Pancreas (tissue), 10 donors: Measurements from ENCODE around the gene MCEMP1. TPM values are rescaled to one million over a fixed set of nuclear protein-coding genes. Genes with fewer than 3 reads are reported as not detected.

Experiments used
- ATAC-seq, 4 donors: fragments of 200-7000 bp; cut with Tn5 transposase; one replicate each; pipeline versions ENCODE4 v1.8.0 to v1.9.1; 2020; ENCODE audit warnings: mild to moderate bottlenecking in 4 of 4, moderate library complexity in 4 of 4
- DNase-seq, 6 donors: peaks; one replicate each; pipeline ENCODE4 v3.0.0-alpha.2; 2020
- FAIRE-seq: peaks from 2 replicates; lab custom pipeline; 2012; peaks lifted over from hg19 to GRCh38; lab: Jason Lieb, UNC
- H3K27ac ChIP-seq, 4 donors: fragments of 200-600 bp; sonication (generic); 1 replicate in 3 of 4; 2 replicates in 1 of 4; pipeline versions ENCODE4 v1.5.0 to v1.8.0; 2020
- H3K27me3 ChIP-seq, 4 donors: fragments of 200-600 bp; one replicate each; pipeline ENCODE4 v1.8.0; 2021
- H3K36me3 ChIP-seq, 3 donors: fragments of 200-600 bp; sonication (generic) in 1 of 3; one replicate each; pipeline versions ENCODE4 v1.5.0 to v1.8.0; 2020 to 2021
- H3K4me1 ChIP-seq, 3 donors: fragments of 200-600 bp; one replicate each; pipeline ENCODE4 v1.8.0; 2021
- H3K4me3 ChIP-seq, 4 donors: fragments of 200-600 bp; sonication (generic) in 2 of 4; one replicate each; pipeline versions ENCODE4 v1.5.0 to v1.8.0; 2020 to 2021
- H3K9me3 ChIP-seq, 4 donors: fragments of 200-600 bp; one replicate each; pipeline ENCODE4 v1.8.0; 2021
- WGBS, 2 donors: extraction: QIAGEN DNeasy Blood & Tissue Kit; methylation state at CpG; one replicate each; pipeline ENCODE4 v1.1.7; 2013; 5-methylcytosine and 5-hydroxymethylcytosine counted together
- intact Hi-C, 3 donors: fragments of 100-400 bp; cut with DNase I; formaldehyde crosslinking; loops; one replicate each; pipeline versions ENCODE4 v1.11.1 to v1.14.2; 2022
- polyA plus RNA-seq, 2 donors: library from polyadenylated mRNA; stranded (reverse); fragments of 200-250 nt; gene quantifications; one replicate each; pipeline ENCODE4 v1.2.3, GENCODE V29; 2013
- total RNA-seq, 6 donors: library from RNA; stranded (reverse); fragmentation: NEBNext Ultra II Directional in 4 of 6; extraction: Animal tissue kit (Norgen Biotek cat#: 25700) in 4 of 6; gene quantifications; one replicate each; pipeline versions ENCODE4 v1.2.1 to v1.2.4, GENCODE V29; 2021 to 2023
- TF ChIP-seq, protein P1 (sequence below), 4 donors: fragments of 200-600 bp; sonication (generic) in 3 of 4; IDR thresholded peaks; one replicate each; pipeline versions ENCODE4 v1.5.0 to v1.8.0; 2021; ENCODE audit warnings: antibody characterized with exemption in 4 of 4
- donor health status: healthy with polysubstance abuse.
- donor health status: DM: no; HTN: no; CAD: no; lungs with moderate emphysema.
- donor health status: DM: no; HTN: no; CAD: no.
- donor health status: control.
- donor health status: control.
- donor health status: Bipolar disorder and iron deficiency.
- donor health status: DM: yes; HTN: yes; CAD: no.
- donor health status: DM: no; HTN: no; CAD: no.
- donor health status: DM: no; HTN: no; CAD: no.
- donor health status: DM: yes; HTN: yes; CAD: no.

MCEMP1 gene
- total and polyA plus RNA-seq, 8 donors, result 0.16 to 1.5 (median 0.39) TPM; not detected in 2

DNA sequence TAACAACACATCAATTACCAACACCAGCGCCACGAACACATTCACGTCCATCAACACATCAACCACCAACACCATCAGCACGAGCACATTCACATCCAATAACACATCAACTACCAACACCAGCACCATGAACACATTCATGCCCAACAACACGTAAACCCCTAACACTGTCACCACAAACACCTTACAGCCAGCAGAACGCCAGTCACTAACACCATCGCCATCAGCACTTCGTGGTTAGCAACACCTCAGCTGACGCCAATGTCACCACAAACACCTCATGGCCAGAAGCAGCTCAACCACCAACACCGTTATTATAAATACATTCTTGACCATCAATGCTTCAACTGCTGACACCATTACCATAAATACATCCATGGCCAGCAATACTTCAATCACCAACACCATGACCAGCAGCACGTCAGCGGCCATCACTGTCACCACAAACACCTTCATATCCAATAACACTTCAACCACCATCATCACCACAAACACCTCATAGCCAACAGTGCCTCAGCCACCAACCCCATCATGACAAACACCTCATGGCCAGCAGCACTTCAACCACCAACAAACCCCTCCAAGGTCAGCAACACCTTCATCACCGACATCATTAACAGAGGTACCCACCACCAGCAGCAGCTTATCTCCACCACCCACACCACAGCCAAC lies 15.7 kb downstream of the MCEMP1 start:
- 59 to 65% methylated on average over 13 of the region's 13 CpGs for WGBS, 2 donors
- ATAC-seq (no peak), DNase-seq (no peak), FAIRE-seq (no peak)
- TF ChIP-seq, protein P1, sequence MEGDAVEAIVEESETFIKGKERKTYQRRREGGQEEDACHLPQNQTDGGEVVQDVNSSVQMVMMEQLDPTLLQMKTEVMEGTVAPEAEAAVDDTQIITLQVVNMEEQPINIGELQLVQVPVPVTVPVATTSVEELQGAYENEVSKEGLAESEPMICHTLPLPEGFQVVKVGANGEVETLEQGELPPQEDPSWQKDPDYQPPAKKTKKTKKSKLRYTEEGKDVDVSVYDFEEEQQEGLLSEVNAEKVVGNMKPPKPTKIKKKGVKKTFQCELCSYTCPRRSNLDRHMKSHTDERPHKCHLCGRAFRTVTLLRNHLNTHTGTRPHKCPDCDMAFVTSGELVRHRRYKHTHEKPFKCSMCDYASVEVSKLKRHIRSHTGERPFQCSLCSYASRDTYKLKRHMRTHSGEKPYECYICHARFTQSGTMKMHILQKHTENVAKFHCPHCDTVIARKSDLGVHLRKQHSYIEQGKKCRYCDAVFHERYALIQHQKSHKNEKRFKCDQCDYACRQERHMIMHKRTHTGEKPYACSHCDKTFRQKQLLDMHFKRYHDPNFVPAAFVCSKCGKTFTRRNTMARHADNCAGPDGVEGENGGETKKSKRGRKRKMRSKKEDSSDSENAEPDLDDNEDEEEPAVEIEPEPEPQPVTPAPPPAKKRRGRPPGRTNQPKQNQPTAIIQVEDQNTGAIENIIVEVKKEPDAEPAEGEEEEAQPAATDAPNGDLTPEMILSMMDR (IDR thresholded peaks at IDR 0.05), result no peak
- H3K4me3 ChIP-seq, result no peak overlapping the region
- intact Hi-C loops, result no loop called here
- H3K36me3 ChIP-seq, result no peaks in the 10 kb centered on the region
- H3K4me1 ChIP-seq, result no peaks in the 10 kb centered on the region
- H3K9me3 ChIP-seq, result no peaks in the 10 kb centered on the region
- H3K27me3 ChIP-seq, result no peaks in the 10 kb centered on the region
- no peak overlapping the region for H3K27ac ChIP-seq

DNA sequence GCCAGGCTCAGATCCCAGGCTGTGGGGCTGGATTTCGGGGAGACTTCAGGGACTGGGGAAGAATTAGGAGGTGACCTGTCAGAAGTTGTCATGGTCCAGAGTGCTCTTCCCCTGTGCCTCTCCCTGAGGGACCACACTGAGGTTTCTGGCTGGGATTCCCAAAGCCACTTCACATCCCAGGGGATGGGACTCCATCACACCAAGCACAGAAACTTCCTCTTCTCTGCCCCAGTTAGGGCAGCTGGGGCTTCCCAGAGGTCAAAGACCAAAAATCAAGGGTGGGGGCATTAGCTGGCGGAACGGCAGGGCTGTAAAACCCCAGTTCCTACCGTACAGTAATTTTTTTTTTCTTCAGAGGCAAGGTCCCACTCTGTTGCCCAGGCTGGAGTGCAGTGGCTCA lies 17.6 kb downstream of the MCEMP1 start:
- DNase-seq (no peak), FAIRE-seq (no peak), ATAC-seq (no peak)
- WGBS, 2 donors, result 41 to 46% methylated on average over 4 of the region's 4 CpGs
- H3K9me3 ChIP-seq, result no peaks in the 10 kb centered on the region
- no peaks in the 10 kb centered on the region for H3K4me1 ChIP-seq
- TF ChIP-seq, protein P1 (IDR thresholded peaks at IDR 0.05), result no peak
- no peaks in the 10 kb centered on the region for H3K36me3 ChIP-seq
- no peak overlapping the region for H3K4me3 ChIP-seq
- no peak overlapping the region for H3K27ac ChIP-seq
- intact Hi-C loops, result no loop called here
- no peaks in the 10 kb centered on the region for H3K27me3 ChIP-seq

DNA sequence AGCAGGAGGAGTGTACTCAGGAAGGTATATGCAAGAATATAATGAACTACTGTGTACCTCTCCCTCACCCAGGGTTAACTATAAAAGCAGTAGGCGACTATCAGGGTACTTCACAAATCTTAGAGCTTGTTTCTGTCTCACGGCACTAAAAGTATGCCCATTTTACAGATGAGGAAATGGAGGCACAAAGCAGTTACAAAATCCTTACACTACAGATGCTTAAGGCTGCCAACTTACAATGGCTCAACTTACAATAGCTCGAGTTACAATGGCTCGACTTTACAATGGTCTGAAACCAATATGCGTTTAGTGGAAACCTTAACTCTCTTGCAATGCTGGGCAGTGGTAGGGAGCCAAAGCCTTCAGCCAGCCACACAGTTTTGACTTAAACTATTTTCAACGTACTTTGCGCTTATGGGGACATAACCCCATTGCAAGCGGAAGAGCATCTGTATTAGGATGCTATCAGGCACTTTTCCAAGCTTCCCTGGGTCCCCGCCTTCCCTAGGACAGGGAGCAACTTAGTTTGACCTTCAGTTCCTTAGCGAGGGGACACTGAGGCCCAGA lies 20.9 kb downstream of the MCEMP1 start:
- Histone ChIP-seq H3K27me3 (no peaks in the 10 kb centered on the region), H3K4me3 (no peak overlapping the region), H3K9me3 (no peaks in the 10 kb centered on the region), H3K4me1 (no peaks in the 10 kb centered on the region), H3K36me3 (no peaks in the 10 kb centered on the region), H3K27ac (no peak overlapping the region)
- intact Hi-C loops, result no loop called here
- DNase-seq (no peak), FAIRE-seq (no peak), ATAC-seq (no peak)
- TF ChIP-seq, protein P1 (IDR thresholded peaks at IDR 0.05), result no peak
- 63 to 68% methylated on average over 10 of the region's 10 CpGs for WGBS, 2 donors

DNA sequence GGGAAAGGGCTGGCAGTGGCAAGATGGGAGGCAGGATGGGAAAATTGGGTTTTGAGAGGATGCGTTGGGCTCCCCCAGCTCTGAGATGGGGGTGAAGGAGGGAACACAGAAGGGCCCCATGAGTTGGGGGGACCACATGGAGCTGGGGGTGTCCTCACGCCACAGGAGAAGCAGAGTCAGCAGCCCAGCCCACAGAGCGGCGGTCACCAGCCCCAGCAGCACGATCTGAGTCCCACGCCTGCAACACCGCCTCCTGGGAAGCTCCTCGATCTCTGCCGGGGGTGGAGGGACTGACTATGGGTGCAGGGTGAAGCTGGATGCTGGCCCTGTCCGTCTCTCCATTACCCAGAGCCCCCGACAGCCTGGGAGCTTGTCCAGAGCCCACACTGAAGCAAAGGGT lies 21.7 kb downstream of the MCEMP1 start:
- H3K27ac ChIP-seq, result no peak overlapping the region
- WGBS, 2 donors, result 16 to 18% methylated on average over 11 of the region's 11 CpGs
- TF ChIP-seq, protein P1 (IDR thresholded peaks at IDR 0.05), result no peak
- DNase-seq, result no peak
- FAIRE-seq, result no peak
- intact Hi-C loops, result no loop called here
- no peak for ATAC-seq
- no peak overlapping the region for H3K4me3 ChIP-seq
- no peaks in the 10 kb centered on the region for H3K36me3 ChIP-seq
- H3K9me3 ChIP-seq, result no peaks in the 10 kb centered on the region
- no peaks in the 10 kb centered on the region for H3K4me1 ChIP-seq
- no peaks in the 10 kb centered on the region for H3K27me3 ChIP-seq

DNA sequence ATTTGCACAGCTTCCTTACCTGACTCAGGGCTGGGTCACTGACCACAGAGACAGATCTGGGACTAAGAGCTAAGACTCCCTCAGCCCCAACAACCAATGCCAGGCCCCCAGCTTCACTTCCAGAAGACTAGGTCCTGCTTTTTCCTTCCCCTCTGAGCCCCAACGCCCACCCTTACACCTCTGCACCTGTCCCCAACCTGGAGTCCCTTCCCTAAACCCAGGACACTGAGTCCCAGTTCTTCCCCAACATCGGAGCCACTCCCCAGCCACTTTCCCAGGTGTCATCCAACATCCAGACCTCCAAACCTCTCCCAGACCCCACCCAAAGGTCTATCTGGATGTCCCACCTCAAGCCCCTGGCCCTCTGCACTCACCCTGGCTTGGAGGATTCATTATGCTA lies 22.1 kb downstream of the MCEMP1 start:
- no peaks in the 10 kb centered on the region for H3K4me1 ChIP-seq
- H3K36me3 ChIP-seq, result no peaks in the 10 kb centered on the region
- FAIRE-seq (no peak), ATAC-seq (no peak), DNase-seq (no peak)
- no peak overlapping the region for H3K4me3 ChIP-seq
- WGBS, 2 donors, result 26 to 33% methylated on average over 2 of the region's 2 CpGs
- no peaks in the 10 kb centered on the region for H3K9me3 ChIP-seq
- TF ChIP-seq, protein P1 (IDR thresholded peaks at IDR 0.05), result no peak
- intact Hi-C loops, result no loop called here
- H3K27me3 ChIP-seq, result no peaks in the 10 kb centered on the region
- no peak overlapping the region for H3K27ac ChIP-seq
